Panc1 (cell line): ENCODE measurements around the gene VCY. TPM values are rescaled to one million over a fixed set of nuclear protein-coding genes. Genes with fewer than 3 reads are reported as not detected.
"Not testable (repeated sequence)": the region's sequence is repeated elsewhere in the genome, so short reads cannot be mapped to it uniquely, and the experiment has no call there.

Experiments used
- ATAC-seq: fragments of 200-7000 bp; cut with Tn5 transposase; 2 replicates; pipeline ENCODE4 v1.9.1; 2020; ENCODE audit warnings: mild to moderate bottlenecking, moderate library complexity
- Bru-seq: library from RNA; stranded (reverse); fragments of 400-500 nt; gene quantifications from one replicate; lab custom pipeline; 2021; lab: Mats Ljungman, UMichigan
- BruChase-seq, 2 experiments: library from RNA; stranded (reverse); fragments of 400-500 nt; gene quantifications; one replicate each; lab custom pipeline; 2021; lab: Mats Ljungman, UMichigan
- BruUV-seq: library from RNA; stranded (reverse); fragments of 400-500 nt; replicated peaks from 2 replicates; lab custom pipeline; 2021; lab: Mats Ljungman, UMichigan
- CTCF ChIA-PET: fragments of 300-600 bp; sonication (Branson Sonifier 250); formaldehyde crosslinking; loops from one replicate; lab custom pipeline; 2022; ENCODE audit warnings: antibody characterized with exemption; lab: Charles Lee
- POLR2A ChIA-PET: fragments of 300-600 bp; sonication (Branson Sonifier 250); formaldehyde crosslinking; loops from one replicate; lab custom pipeline; 2022; ENCODE audit warnings: antibody characterized with exemption; lab: Charles Lee
- DNase-seq: peaks from one replicate; pipeline ENCODE4 v3.0.0-alpha.2; 2010; ENCODE audit warnings: low read depth, low spot score
- H3K27ac ChIP-seq: 2 replicates; pipeline ENCODE4 v1.5.1; 2011; ENCODE audit warnings: mild to moderate bottlenecking, low read length, inconsistent platforms
- H3K27me3 ChIP-seq: fragments of 200-500 bp; sonication (Bioruptor generic); 2 replicates; pipeline ENCODE4 v1.6.0; 2014; ENCODE audit warnings: low read length, inconsistent platforms; ENCODE audit not compliant: control insufficient read depth, insufficient read depth
- H3K36me3 ChIP-seq: fragments of 200-500 bp; sonication (Bioruptor generic); 2 replicates; pipeline ENCODE4 v1.5.1; 2014; ENCODE audit warnings: inconsistent platforms, mild to moderate bottlenecking, low read length, moderate library complexity; ENCODE audit not compliant: control insufficient read depth, insufficient read depth
- H3K4me1 ChIP-seq: 2 replicates; pipeline ENCODE4 v1.5.1; 2011; ENCODE audit warnings: inconsistent platforms, mild to moderate bottlenecking, low read length, moderate library complexity; ENCODE audit not compliant: control insufficient read depth, insufficient read depth
- H3K4me3 ChIP-seq, 2 experiments: 2 replicates each; pipeline ENCODE4 v1.5.1; 2011 to 2012; ENCODE audit warnings: low read depth in 2 of 2, low read length in 2 of 2, mild to moderate bottlenecking in 2 of 2, inconsistent platforms in 1 of 2, moderate library complexity in 1 of 2
- H3K9me3 ChIP-seq: fragments of 200-500 bp; sonication (Bioruptor generic); 2 replicates; pipeline ENCODE4 v1.5.1; 2014; ENCODE audit warnings: low read depth, mild to moderate bottlenecking, inconsistent platforms, low read length, moderate library complexity; ENCODE audit not compliant: control insufficient read depth, insufficient read depth
- in situ Hi-C: cut with HindIII; loops from 2 replicates; pipeline ENCODE4 v1.10.0; 2016; ENCODE audit warnings: low sequenced_read_pairs, low pct_unique_long_range_greater_than_20kb
- intact Hi-C: fragments of 100-400 bp; cut with micrococcal nuclease; formaldehyde crosslinking; loops from one replicate; pipeline ENCODE4 v1.10.0; 2022; ENCODE audit not compliant: unreplicated experiment
- long read RNA-seq: library from polyadenylated mRNA; unstranded; transcript quantifications from one replicate; pipeline ENCODE4 v2.0.0, GENCODE V29; 2021; ENCODE audit not compliant: unreplicated experiment
- polyA plus RNA-seq: library from polyadenylated mRNA; unstranded; fragments of >200 nt; gene quantifications from one replicate; pipeline ENCODE4 v1.2.1, GENCODE V29; 2012; ENCODE audit warnings: missing spikeins; ENCODE audit not compliant: insufficient read length
- total RNA-seq: library from RNA; stranded (reverse); gene quantifications from one replicate; pipeline ENCODE4 v1.2.1, GENCODE V29; 2021; ENCODE audit not compliant: unreplicated experiment

VCY gene
- total RNA-seq = not detected
- not detected for polyA plus RNA-seq
- Bru-seq, nascent RNA = not detected
- BruChase-seq, experiment 1, labeled RNA remaining after a 2-hour chase = not detected
- not detected for BruChase-seq, experiment 2, labeled RNA remaining after a 6-hour chase
- long read RNA-seq = 0 reads

GRCh38 chrY:13986373-13986772 is at the start of gene VCY:
TSS of gene VCY (minus strand) at chrY:13986473. CDS start at chrY:13986440, 33 bp downstream.
- H3K27ac ChIP-seq, ATAC-seq, H3K27me3 ChIP-seq, H3K36me3 ChIP-seq, intact Hi-C loops, POLR2A ChIA-PET, H3K4me1 ChIP-seq, H3K4me3 ChIP-seq, CTCF ChIA-PET, BruUV-seq, DNase-seq, in situ Hi-C loops, H3K9me3 ChIP-seq: not testable (repeated sequence)

GRCh38 chrY:14030395-14030794 is 44.1 kb upstream of the VCY start:
- H3K36me3 ChIP-seq, H3K27ac ChIP-seq, POLR2A ChIA-PET, H3K4me3 ChIP-seq, BruUV-seq, H3K9me3 ChIP-seq, H3K4me1 ChIP-seq, ATAC-seq, DNase-seq, intact Hi-C loops, H3K27me3 ChIP-seq, in situ Hi-C loops, CTCF ChIA-PET: not testable (repeated sequence)

GRCh38 chrY:14011916-14012315 is 25.6 kb upstream of the VCY start:
- H3K27me3 ChIP-seq, H3K4me1 ChIP-seq, H3K27ac ChIP-seq, BruUV-seq, H3K4me3 ChIP-seq, in situ Hi-C loops, DNase-seq, POLR2A ChIA-PET, intact Hi-C loops, H3K36me3 ChIP-seq, CTCF ChIA-PET, ATAC-seq, H3K9me3 ChIP-seq: not testable (repeated sequence)

GRCh38 chrY:13942406-13942805 is 43.9 kb downstream of the VCY start:
- H3K27ac ChIP-seq, H3K36me3 ChIP-seq, H3K9me3 ChIP-seq, POLR2A ChIA-PET, in situ Hi-C loops, BruUV-seq, H3K4me3 ChIP-seq, H3K27me3 ChIP-seq, DNase-seq, H3K4me1 ChIP-seq, intact Hi-C loops, CTCF ChIA-PET, ATAC-seq: not testable (repeated sequence)

Other genes starting within 250 kb of the VCY start
- not detected for gene VCY1B, start 69.8 kb upstream of the VCY start, total RNA-seq